GM19328 (cell line): ENCODE measurements around the gene ADD2.

Source experiments
- ATAC-seq: cut with Tn5 transposase; IDR thresholded peaks from one replicate; pipeline ENCODE4 v1.9.1; 2021; ENCODE audit warnings: mild to moderate bottlenecking, moderate library complexity; ENCODE audit not compliant: unreplicated experiment

ADD2 gene

GRCh38 chr2:70607121-70607561 is 160.9 kb downstream of the ADD2 start:
- ATAC-seq = no peak
